Measurements from ENCODE around the gene PCSK4. TPM values are rescaled to one million over a fixed set of nuclear protein-coding genes. Genes with fewer than 3 reads are reported as not detected.
A peak's percentile ranks its signal among the peaks of the same experiment; 100 is the strongest.

The PCSK4 gene
- total RNA-seq, 1 experiment from 2014 or later: 9.9 TPM

GRCh38 chr19:1474011-1474764 lies 16.0 kb downstream of the PCSK4 start:
- no peaks in the 10 kb centered on the region for H3K9me3 ChIP-seq (ENCODE audit: control insufficient read depth, insufficient read depth, low read depth, low read length)
- no peaks in the 10 kb centered on the region for H3K27me3 ChIP-seq (ENCODE audit: control insufficient read depth, insufficient read depth, low read length)
- intact Hi-C loops (cut with micrococcal nuclease; ENCODE audit: unreplicated experiment) (no loop called here), in situ Hi-C loops (cut with HindIII; ENCODE audit: low pct_unique_long_range_greater_than_20kb, low sequenced_read_pairs) (no loop called here)
- DNase-seq (ENCODE audit: low read depth, low spot score): no peak
- peak; percentile 5; the same call in 1 of the 2 replicates for ATAC-seq
- H3K36me3 ChIP-seq (ENCODE audit: control insufficient read depth, insufficient read depth, low read length): no peaks in the 10 kb centered on the region; the same call in 1 of the 2 replicates
- ChIA-PET CTCF (no interaction called here), POLR2A (no interaction called here)
- no TSS peak for BruUV-seq (replicated peaks)
- TF ChIP-seq CTCF (IDR thresholded peaks at IDR 0.05) (no peak), TCF7L2 (IDR thresholded peaks at IDR 0.05; ENCODE audit: low read depth, low read length) (no peak), POLR2AphosphoS5 (IDR thresholded peaks at IDR 0.05; ENCODE audit: low read depth, low read length) (no peak), SIN3A (IDR thresholded peaks at IDR 0.05; ENCODE audit: borderline replicate concordance, insufficient read depth, low read depth, low read length) (no peak), REST (IDR thresholded peaks at IDR 0.05; ENCODE audit: insufficient read depth in 1 of 2, low read depth in 2 of 2, low read length in 1 of 2) (no peak)
- H3K27ac ChIP-seq (ENCODE audit: low read length): no peak overlapping the region
- no peak overlapping the region for H3K4me3 ChIP-seq (ENCODE audit: low read depth in 2 of 2, low read length in 2 of 2)
- peaks cover 4% of the 10 kb centered on the region for H3K4me1 ChIP-seq (ENCODE audit: control insufficient read depth, insufficient read depth, low read length)

- H3K27ac ChIP-seq (ENCODE audit: low read length): no peak overlapping the region
- peaks cover 4% of the 10 kb centered on the region for H3K4me1 ChIP-seq (ENCODE audit: control insufficient read depth, insufficient read depth, low read length)
- TF ChIP-seq TCF7L2 (IDR thresholded peaks at IDR 0.05; ENCODE audit: low read depth, low read length) (no peak), SIN3A (IDR thresholded peaks at IDR 0.05; ENCODE audit: borderline replicate concordance, insufficient read depth, low read depth, low read length) (no peak), REST (IDR thresholded peaks at IDR 0.05; ENCODE audit: insufficient read depth in 1 of 2, low read depth in 2 of 2, low read length in 1 of 2) (no peak), CTCF (IDR thresholded peaks at IDR 0.05) (no peak), POLR2AphosphoS5 (IDR thresholded peaks at IDR 0.05; ENCODE audit: low read depth, low read length) (no peak)
- ATAC-seq (peak; percentile 12; the same call in 1 of the 2 replicates), DNase-seq (ENCODE audit: low read depth, low spot score) (no peak)
- intact Hi-C loops (cut with micrococcal nuclease; ENCODE audit: unreplicated experiment) (no loop called here), in situ Hi-C loops (cut with HindIII; ENCODE audit: low pct_unique_long_range_greater_than_20kb, low sequenced_read_pairs) (no loop called here)
- H3K36me3 ChIP-seq (ENCODE audit: control insufficient read depth, insufficient read depth, low read length): no peaks in the 10 kb centered on the region
- H3K9me3 ChIP-seq (ENCODE audit: control insufficient read depth, insufficient read depth, low read depth, low read length): no peaks in the 10 kb centered on the region
- H3K4me3 ChIP-seq (ENCODE audit: low read depth in 2 of 2, low read length in 2 of 2): no peak overlapping the region
- ChIA-PET POLR2A (no interaction called here), CTCF (no interaction called here)
- no peaks in the 10 kb centered on the region for H3K27me3 ChIP-seq (ENCODE audit: control insufficient read depth, insufficient read depth, low read length)
- BruUV-seq (replicated peaks): no TSS peak
Observed at GRCh38 chr19:1473085-1473851, 16.9 kb downstream of the PCSK4 start.

Measured in Panc1 (cell line).